Natural killer cell (primary cell): ENCODE results near the gene ZBED4. TPM values are rescaled to one million over a fixed set of nuclear protein-coding genes. Genes with fewer than 3 reads are reported as not detected.
A peak's percentile ranks its signal among the peaks of the same experiment; 100 is the strongest.

Experiments
- ATAC-seq, 3 donors: fragments of 150-1000 bp in 2 of 3; fragments of 200-7000 bp in 1 of 3; cut with Tn5 transposase; 1 replicate in 1 of 3; 2 replicates in 2 of 3; pipeline ENCODE4 v1.10.0; 2021; ENCODE audit warnings: mild to moderate bottlenecking in 2 of 3, moderate library complexity in 2 of 3
- DNase-seq, 2 donors: peaks; one replicate each; pipeline versions ENCODE4 v3.0.0 to v3.0.0-alpha.2; 2013 to 2021; ENCODE audit warnings: mixed read lengths in 1 of 2
- H3K27ac ChIP-seq: one replicate; pipeline ENCODE4 v1.5.1; 2013; ENCODE audit warnings: mild to moderate bottlenecking, low read length
- H3K27me3 ChIP-seq: one replicate; pipeline ENCODE4 v1.6.1; 2013; ENCODE audit warnings: low read length; ENCODE audit not compliant: control insufficient read depth, insufficient read depth
- H3K36me3 ChIP-seq: one replicate; pipeline ENCODE4 v1.6.1; 2013; ENCODE audit warnings: low read length; ENCODE audit not compliant: control insufficient read depth, insufficient read depth
- H3K4me1 ChIP-seq: one replicate; pipeline ENCODE4 v1.6.1; 2013; ENCODE audit warnings: low read length; ENCODE audit not compliant: control insufficient read depth, insufficient read depth
- H3K4me3 ChIP-seq: one replicate; pipeline ENCODE4 v1.5.1; 2013; ENCODE audit warnings: low read length
- H3K9me3 ChIP-seq: one replicate; pipeline ENCODE4 v1.6.1; 2013; ENCODE audit warnings: low read length; ENCODE audit not compliant: control insufficient read depth, insufficient read depth
- H3K27ac Mint-ChIP-seq, 2 donors: one replicate each; pipeline ENCODE4 v1.8.0; 2022; ENCODE audit warnings: mild to moderate bottlenecking in 2 of 2, mixed read lengths in 2 of 2, moderate library complexity in 1 of 2
- H3K27me3 Mint-ChIP-seq, 2 donors: one replicate each; pipeline ENCODE4 v1.8.0; 2022; ENCODE audit warnings: low read depth in 2 of 2, mixed read lengths in 2 of 2
- H3K36me3 Mint-ChIP-seq: one replicate; pipeline ENCODE4 v1.8.0; 2022; ENCODE audit warnings: mixed read lengths
- H3K4me1 Mint-ChIP-seq, 2 donors: one replicate each; pipeline ENCODE4 v1.8.0; 2022; ENCODE audit warnings: mixed read lengths in 2 of 2
- H3K4me3 Mint-ChIP-seq: one replicate; pipeline ENCODE4 v1.8.0; 2022; ENCODE audit warnings: mild to moderate bottlenecking, moderate library complexity, mixed read lengths
- H3K9me3 Mint-ChIP-seq, 2 donors: one replicate each; pipeline ENCODE4 v1.8.0; 2022; ENCODE audit warnings: mixed read lengths in 2 of 2
- WGBS: methylation state at CpG from one replicate; pipeline ENCODE4 v1.1.7; 2013; ENCODE audit warnings: missing lambda C conversion rate; ENCODE audit not compliant: insufficient coverage; 5-methylcytosine and 5-hydroxymethylcytosine counted together
- intact Hi-C: fragments of 100-400 bp; cut with micrococcal nuclease; formaldehyde crosslinking; loops from one replicate; pipeline ENCODE4 v1.14.2; 2022
- total RNA-seq, 4 donors: library from RNA; stranded (reverse); fragments of 120-200 nt in 1 of 4; gene quantifications; one replicate each; pipeline versions ENCODE4 v1.2.3 to v1.2.4, GENCODE V29; 2013 to 2022
- TF ChIP-seq, protein P1 (sequence below): fragments of 200-600 bp; IDR thresholded peaks from one replicate; pipeline ENCODE4 v1.8.0; 2022; ENCODE audit warnings: antibody characterized with exemption

Gene ZBED4
- total RNA-seq, 3 donors from 2014 or later (not counting 1 experiment from before 2014, with no cell fraction given), result 21.1 to 24.5 (median 22.7) TPM

DNA sequence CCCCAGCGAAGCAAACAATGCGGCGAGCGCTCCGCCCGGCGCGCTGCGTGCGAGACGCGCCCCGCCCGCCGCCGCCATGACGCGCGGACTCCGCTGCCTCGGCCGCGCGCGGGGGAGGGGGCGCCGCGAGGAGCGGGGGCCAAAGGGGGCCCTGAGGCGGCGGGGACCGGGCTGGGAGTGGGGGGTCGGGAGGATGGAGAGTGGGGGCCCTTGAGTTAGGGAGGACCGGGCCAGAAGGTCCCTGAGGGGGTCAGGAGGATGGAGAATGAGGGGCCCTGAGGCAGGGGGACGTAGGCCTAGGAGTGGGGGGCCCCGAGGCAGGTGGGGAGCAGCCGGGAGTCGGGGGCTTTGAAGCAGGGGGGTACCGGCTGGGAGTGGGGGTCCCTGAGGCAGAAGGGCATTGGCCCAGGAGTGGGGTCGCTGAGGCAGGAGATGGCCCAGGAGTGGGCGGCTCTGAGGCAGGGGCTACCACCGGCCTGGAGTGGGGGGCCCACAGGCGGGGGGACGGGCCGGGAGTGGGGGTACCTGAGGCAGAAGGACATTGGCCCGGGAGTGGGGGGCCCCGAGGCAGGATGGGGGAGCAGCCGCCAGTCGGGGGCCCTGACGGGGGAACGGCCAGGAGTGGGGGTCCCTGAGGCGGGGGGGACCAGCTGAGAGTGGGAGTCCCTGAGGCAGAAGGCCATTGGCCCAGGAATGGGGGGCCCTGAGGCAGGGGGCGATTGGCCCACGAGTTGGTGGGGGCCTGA, 25.6 kb upstream of the ZBED4 start, which contains the start of gene BRD1:
TSS of gene BRD1 (minus strand) at position 21 of the 746 bp plus-strand sequence. CDS start 3,556 bp downstream, outside the sequence.
- Mint-ChIP-seq H3K4me1 (peaks cover 31 to 34% of the 10 kb centered on the region in 2 donors), H3K27ac (peak within 1 kb of the TSS; percentile 83 to 88), H3K36me3 (peaks cover 9% of the 10 kb centered on the region), H3K27me3 (peaks cover 0 to 3% of the 10 kb centered on the region in 2 donors), H3K9me3 (no peaks in the 10 kb centered on the region), H3K4me3 (peak within 1 kb of the TSS; percentile 93)
- peak within 1 kb of the TSS; percentile 55 for H3K4me3 ChIP-seq
- intact Hi-C loops, result loop anchor here (2.0 kb wide), 1 partner anchor 43 kb away; no protein-coding TSS in a partner anchor
- ATAC-seq (peak; percentile 68 to 74 (median 73)), DNase-seq (peak; percentile 49 to 84)
- H3K9me3 ChIP-seq, result no peaks in the 10 kb centered on the region
- H3K27me3 ChIP-seq, result no peaks in the 10 kb centered on the region
- peaks cover 5% of the 10 kb centered on the region for H3K36me3 ChIP-seq
- 15% methylated on average over 53 of the region's 54 CpGs for WGBS
- TF ChIP-seq, protein P1, sequence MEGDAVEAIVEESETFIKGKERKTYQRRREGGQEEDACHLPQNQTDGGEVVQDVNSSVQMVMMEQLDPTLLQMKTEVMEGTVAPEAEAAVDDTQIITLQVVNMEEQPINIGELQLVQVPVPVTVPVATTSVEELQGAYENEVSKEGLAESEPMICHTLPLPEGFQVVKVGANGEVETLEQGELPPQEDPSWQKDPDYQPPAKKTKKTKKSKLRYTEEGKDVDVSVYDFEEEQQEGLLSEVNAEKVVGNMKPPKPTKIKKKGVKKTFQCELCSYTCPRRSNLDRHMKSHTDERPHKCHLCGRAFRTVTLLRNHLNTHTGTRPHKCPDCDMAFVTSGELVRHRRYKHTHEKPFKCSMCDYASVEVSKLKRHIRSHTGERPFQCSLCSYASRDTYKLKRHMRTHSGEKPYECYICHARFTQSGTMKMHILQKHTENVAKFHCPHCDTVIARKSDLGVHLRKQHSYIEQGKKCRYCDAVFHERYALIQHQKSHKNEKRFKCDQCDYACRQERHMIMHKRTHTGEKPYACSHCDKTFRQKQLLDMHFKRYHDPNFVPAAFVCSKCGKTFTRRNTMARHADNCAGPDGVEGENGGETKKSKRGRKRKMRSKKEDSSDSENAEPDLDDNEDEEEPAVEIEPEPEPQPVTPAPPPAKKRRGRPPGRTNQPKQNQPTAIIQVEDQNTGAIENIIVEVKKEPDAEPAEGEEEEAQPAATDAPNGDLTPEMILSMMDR, result no peak
- H3K4me1 ChIP-seq, result peaks cover 42% of the 10 kb centered on the region
- peak within 1 kb of the TSS; percentile 91 for H3K27ac ChIP-seq

GRCh38 chr22:49828599-49828965, 25.1 kb upstream of the ZBED4 start:
- DNase-seq (no peak), ATAC-seq (no peak)
- peak overlapping the region in 1 of 2 donors; percentile 34 for H3K27ac Mint-ChIP-seq
- 90% methylated on average over 14 of the region's 14 CpGs for WGBS
- H3K27me3 Mint-ChIP-seq, result peaks cover 0 to 6% of the 10 kb centered on the region in 2 donors
- peak overlapping the region; percentile 59 for H3K4me3 Mint-ChIP-seq
- TF ChIP-seq, protein P1, result no peak
- no peak overlapping the region for H3K27ac ChIP-seq
- intact Hi-C loops, result no loop called here
- H3K36me3 ChIP-seq, result no peaks in the 10 kb centered on the region
- H3K4me1 Mint-ChIP-seq, result peaks cover 28 to 32% of the 10 kb centered on the region in 2 donors
- H3K9me3 ChIP-seq, result no peaks in the 10 kb centered on the region
- peaks cover 42% of the 10 kb centered on the region for H3K4me1 ChIP-seq
- no peak overlapping the region for H3K4me3 ChIP-seq
- H3K9me3 Mint-ChIP-seq, result no peaks in the 10 kb centered on the region
- H3K27me3 ChIP-seq, result no peaks in the 10 kb centered on the region
- H3K36me3 Mint-ChIP-seq, result peaks cover 8% of the 10 kb centered on the region

DNA sequence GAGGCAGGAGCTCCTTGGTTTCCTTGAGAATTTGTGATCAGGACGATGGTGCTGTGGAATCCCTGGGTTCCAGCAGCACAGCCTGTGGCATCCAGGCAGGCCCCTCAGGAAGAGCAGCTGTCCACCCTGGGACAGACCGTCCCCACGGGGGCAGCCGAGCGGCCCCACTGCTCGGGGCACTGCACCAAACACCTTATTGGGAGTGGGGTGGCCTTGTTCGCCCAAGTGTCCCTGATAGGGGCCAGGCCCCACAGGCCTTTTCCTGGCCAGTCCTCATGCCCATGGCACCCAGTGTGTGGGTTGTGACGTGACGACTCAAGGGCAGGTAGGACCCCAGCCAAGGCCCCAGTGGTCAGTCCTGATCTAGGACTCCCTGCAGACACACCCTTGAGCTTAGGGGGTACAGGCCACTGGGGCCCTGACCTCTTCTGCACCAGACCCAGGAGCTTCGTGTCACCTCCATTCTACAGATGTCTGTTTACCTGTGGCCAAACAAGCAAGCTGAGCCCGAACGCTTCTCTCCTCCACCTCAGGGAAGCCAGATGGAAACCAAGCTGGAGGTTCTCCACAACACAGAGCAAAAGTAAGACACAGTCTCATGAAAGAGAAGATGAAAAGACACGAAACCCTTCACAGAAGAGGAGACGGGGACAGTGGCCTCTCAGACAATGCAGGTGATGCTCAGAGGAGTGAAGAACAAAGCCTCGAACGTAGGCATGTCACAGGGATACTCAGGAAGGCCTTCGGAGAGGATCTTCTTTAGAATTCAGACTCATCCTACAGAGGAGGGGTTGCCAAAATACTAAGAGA, 24.4 kb upstream of the ZBED4 start:
- Mint-ChIP-seq H3K4me3 (peak overlapping the region; percentile 59), H3K36me3 (peaks cover 1% of the 10 kb centered on the region), H3K27ac (peak overlapping the region in 1 of 2 donors; percentile 34), H3K27me3 (peaks cover 0 to 6% of the 10 kb centered on the region in 2 donors), H3K4me1 (peaks cover 22 to 25% of the 10 kb centered on the region in 2 donors), H3K9me3 (no peaks in the 10 kb centered on the region)
- no peaks in the 10 kb centered on the region for H3K36me3 ChIP-seq
- DNase-seq (peak in 1 of 2 donors; percentile 44), ATAC-seq (no peak)
- H3K4me3 ChIP-seq, result no peak overlapping the region
- TF ChIP-seq, protein P1, result no peak
- no peak overlapping the region for H3K27ac ChIP-seq
- H3K9me3 ChIP-seq, result no peaks in the 10 kb centered on the region
- H3K27me3 ChIP-seq, result no peaks in the 10 kb centered on the region
- 87% methylated on average over 17 of the region's 17 CpGs for WGBS
- H3K4me1 ChIP-seq, result peaks cover 41% of the 10 kb centered on the region
- intact Hi-C loops, result no loop called here
